Pancreas (tissue), 10 donors: ENCODE measurements around the gene DQX1. TPM values are rescaled to one million over a fixed set of nuclear protein-coding genes. Genes with fewer than 3 reads are reported as not detected.

Experiments used
- ATAC-seq, 4 donors: fragments of 200-7000 bp; cut with Tn5 transposase; one replicate each; pipeline versions ENCODE4 v1.8.0 to v1.9.1; 2020; ENCODE audit warnings: mild to moderate bottlenecking in 4 of 4, moderate library complexity in 4 of 4
- DNase-seq, 6 donors: peaks; one replicate each; pipeline ENCODE4 v3.0.0-alpha.2; 2020
- FAIRE-seq: peaks from 2 replicates; lab custom pipeline; 2012; peaks lifted over from hg19 to GRCh38; lab: Jason Lieb, UNC
- H3K27ac ChIP-seq, 4 donors: fragments of 200-600 bp; sonication (generic); 1 replicate in 3 of 4; 2 replicates in 1 of 4; pipeline versions ENCODE4 v1.5.0 to v1.8.0; 2020
- H3K27me3 ChIP-seq, 4 donors: fragments of 200-600 bp; one replicate each; pipeline ENCODE4 v1.8.0; 2021
- H3K36me3 ChIP-seq, 3 donors: fragments of 200-600 bp; sonication (generic) in 1 of 3; one replicate each; pipeline versions ENCODE4 v1.5.0 to v1.8.0; 2020 to 2021
- H3K4me1 ChIP-seq, 3 donors: fragments of 200-600 bp; one replicate each; pipeline ENCODE4 v1.8.0; 2021
- H3K4me3 ChIP-seq, 4 donors: fragments of 200-600 bp; sonication (generic) in 2 of 4; one replicate each; pipeline versions ENCODE4 v1.5.0 to v1.8.0; 2020 to 2021
- H3K9me3 ChIP-seq, 4 donors: fragments of 200-600 bp; one replicate each; pipeline ENCODE4 v1.8.0; 2021
- WGBS, 2 donors: extraction: QIAGEN DNeasy Blood & Tissue Kit; methylation state at CpG; one replicate each; pipeline ENCODE4 v1.1.7; 2013; 5-methylcytosine and 5-hydroxymethylcytosine counted together
- intact Hi-C, 3 donors: fragments of 100-400 bp; cut with DNase I; formaldehyde crosslinking; loops; one replicate each; pipeline versions ENCODE4 v1.11.1 to v1.14.2; 2022
- polyA plus RNA-seq, 2 donors: library from polyadenylated mRNA; stranded (reverse); fragments of 200-250 nt; gene quantifications; one replicate each; pipeline ENCODE4 v1.2.3, GENCODE V29; 2013
- total RNA-seq, 6 donors: library from RNA; stranded (reverse); fragmentation: NEBNext Ultra II Directional in 4 of 6; extraction: Animal tissue kit (Norgen Biotek cat#: 25700) in 4 of 6; gene quantifications; one replicate each; pipeline versions ENCODE4 v1.2.1 to v1.2.4, GENCODE V29; 2021 to 2023
- TF ChIP-seq, protein P1 (sequence below), 4 donors: fragments of 200-600 bp; sonication (generic) in 3 of 4; IDR thresholded peaks; one replicate each; pipeline versions ENCODE4 v1.5.0 to v1.8.0; 2021; ENCODE audit warnings: antibody characterized with exemption in 4 of 4
- donor health status: healthy with polysubstance abuse.
- donor health status: DM: no; HTN: no; CAD: no; lungs with moderate emphysema.
- donor health status: DM: no; HTN: no; CAD: no.
- donor health status: control.
- donor health status: control.
- donor health status: Bipolar disorder and iron deficiency.
- donor health status: DM: yes; HTN: yes; CAD: no.
- donor health status: DM: no; HTN: no; CAD: no.
- donor health status: DM: no; HTN: no; CAD: no.
- donor health status: DM: yes; HTN: yes; CAD: no.

The DQX1 gene
- total and polyA plus RNA-seq, 8 donors = 0.07 to 0.16 (median 0.15) TPM; not detected in 5

DNA sequence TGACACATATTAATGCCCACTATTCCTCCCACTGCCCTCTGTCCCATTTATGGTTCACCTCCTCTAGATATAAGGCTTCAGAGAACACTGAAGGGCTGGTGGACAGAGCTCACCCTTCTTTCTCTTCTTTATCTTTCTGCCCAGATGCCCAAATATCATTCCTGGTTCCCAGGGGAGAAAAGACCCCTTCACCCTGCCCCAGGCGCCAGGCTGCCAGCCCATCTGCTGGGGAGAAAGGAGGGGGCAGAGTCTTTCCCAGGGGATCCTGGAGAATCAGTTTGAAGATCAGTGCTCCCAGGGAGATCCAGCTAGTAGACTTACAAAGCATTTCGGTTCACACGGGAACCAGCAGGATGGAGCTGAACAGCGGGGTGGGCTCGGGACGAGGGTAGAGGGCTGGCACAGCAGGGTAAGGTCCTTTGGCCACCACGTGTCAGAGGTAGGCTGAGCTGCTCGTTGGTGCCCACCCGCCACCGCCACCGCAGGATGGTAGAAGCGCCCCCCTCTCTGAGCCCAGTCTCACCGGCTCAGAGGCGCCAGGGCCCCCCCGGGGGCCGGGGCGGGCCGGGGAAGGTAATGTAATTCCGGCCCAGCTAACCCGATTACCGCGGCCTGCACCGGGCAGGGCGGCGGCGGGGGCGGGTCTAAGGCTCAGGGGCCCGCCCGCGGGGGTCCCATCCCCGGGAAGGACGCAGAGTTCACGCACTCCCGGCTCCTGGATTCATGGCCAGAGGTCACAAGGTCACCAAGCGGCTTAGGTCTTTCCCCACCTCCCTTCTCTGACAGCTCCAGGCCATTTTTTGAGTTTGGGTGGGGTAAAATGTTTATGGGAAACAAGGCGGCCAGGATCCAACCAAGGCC lies 13.1 kb downstream of the DQX1 start:
- Histone ChIP-seq H3K4me3 (no peak overlapping the region), H3K27ac (no peak overlapping the region), H3K4me1 (peaks cover 0 to 9% (median 4%) of the 10 kb centered on the region in 3 donors), H3K27me3 (peaks cover 0 to 58% (median 11%) of the 10 kb centered on the region in 4 donors), H3K36me3 (no peaks in the 10 kb centered on the region), H3K9me3 (no peaks in the 10 kb centered on the region)
- TF ChIP-seq, protein P1, sequence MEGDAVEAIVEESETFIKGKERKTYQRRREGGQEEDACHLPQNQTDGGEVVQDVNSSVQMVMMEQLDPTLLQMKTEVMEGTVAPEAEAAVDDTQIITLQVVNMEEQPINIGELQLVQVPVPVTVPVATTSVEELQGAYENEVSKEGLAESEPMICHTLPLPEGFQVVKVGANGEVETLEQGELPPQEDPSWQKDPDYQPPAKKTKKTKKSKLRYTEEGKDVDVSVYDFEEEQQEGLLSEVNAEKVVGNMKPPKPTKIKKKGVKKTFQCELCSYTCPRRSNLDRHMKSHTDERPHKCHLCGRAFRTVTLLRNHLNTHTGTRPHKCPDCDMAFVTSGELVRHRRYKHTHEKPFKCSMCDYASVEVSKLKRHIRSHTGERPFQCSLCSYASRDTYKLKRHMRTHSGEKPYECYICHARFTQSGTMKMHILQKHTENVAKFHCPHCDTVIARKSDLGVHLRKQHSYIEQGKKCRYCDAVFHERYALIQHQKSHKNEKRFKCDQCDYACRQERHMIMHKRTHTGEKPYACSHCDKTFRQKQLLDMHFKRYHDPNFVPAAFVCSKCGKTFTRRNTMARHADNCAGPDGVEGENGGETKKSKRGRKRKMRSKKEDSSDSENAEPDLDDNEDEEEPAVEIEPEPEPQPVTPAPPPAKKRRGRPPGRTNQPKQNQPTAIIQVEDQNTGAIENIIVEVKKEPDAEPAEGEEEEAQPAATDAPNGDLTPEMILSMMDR (IDR thresholded peaks at IDR 0.05) = no peak
- ATAC-seq (no peak), DNase-seq (peak in 1 of 6 donors; percentile 43), FAIRE-seq (no peak)
- intact Hi-C loops = no loop called here
- WGBS, 2 donors = 10 to 12% methylated on average over 35 to 36 of the region's 36 CpGs

DNA sequence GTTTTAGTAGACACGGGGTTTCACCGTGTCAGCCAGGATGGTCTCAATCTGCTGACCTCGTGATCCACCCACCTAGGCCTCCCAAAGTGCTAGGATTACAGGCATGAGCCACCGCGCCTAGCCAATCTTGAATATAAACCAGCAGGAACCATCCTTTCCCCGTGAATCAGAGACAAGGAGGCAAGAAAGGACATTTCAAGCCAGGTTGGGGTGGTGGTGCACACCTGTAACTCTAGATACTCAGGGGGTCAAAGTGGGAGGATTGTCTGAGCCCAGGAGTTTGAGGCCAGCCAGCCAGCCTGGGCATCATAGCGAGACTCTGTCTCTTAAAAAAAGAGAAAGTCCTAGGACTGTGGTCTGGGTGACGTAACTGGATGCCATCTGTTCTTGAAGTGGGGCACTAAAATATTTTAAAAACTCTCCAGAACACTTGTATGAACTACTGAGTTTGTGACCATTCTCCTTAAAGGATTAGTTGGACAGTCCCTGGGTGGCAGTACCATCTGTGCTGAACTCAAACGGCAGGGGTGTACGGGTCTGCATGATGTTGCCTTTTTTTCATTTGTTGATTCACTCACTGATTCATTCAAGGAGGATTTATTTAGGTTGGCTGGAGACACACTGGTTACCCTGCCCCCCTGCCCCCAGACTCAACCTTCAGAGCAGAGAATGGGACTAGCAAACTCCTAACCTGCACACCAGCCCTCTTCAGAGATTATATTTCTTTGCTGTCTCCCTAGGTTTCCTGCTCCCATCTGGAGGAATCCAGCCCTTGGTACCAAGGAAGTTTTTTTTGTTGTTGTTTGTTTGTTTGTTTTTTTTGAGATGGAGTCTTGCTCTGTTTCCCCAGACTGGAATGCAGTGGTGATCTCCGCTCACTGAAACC lies 14.7 kb downstream of the DQX1 start:
- ATAC-seq (no peak), FAIRE-seq (no peak), DNase-seq (no peak)
- 33 to 42% methylated on average over 11 of the region's 11 CpGs for WGBS, 2 donors
- Histone ChIP-seq H3K4me3 (no peak overlapping the region), H3K4me1 (peaks cover 0 to 14% (median 9%) of the 10 kb centered on the region in 3 donors), H3K27me3 (peaks cover 0 to 44% (median 11%) of the 10 kb centered on the region in 4 donors), H3K36me3 (no peaks in the 10 kb centered on the region), H3K9me3 (no peaks in the 10 kb centered on the region), H3K27ac (no peak overlapping the region)
- TF ChIP-seq, protein P1 (IDR thresholded peaks at IDR 0.05) = no peak
- intact Hi-C loops = no loop called here

DNA sequence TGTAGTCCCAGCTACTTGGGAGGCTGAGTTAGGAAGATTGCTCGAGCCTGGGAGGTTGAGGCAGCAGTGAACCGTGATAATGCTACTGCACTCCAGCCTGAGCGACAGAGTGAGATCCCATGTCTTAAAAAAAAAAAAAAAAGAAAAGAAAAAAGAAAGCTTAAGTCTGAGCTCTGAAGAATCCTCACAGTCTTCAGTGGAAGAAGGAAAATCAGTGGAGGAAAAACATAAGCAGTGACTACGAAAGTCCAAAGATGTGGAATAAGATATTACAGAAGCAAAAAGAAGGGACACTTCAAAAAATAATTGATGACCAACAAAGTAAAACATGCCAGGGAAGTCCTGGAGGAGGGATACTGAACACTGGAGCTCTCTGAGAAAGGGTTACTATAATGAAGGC lies 15.8 kb downstream of the DQX1 start:
- Histone ChIP-seq H3K9me3 (no peaks in the 10 kb centered on the region), H3K27ac (no peak overlapping the region), H3K27me3 (peaks cover 0 to 33% (median 7%) of the 10 kb centered on the region in 4 donors), H3K4me3 (no peak overlapping the region), H3K36me3 (no peaks in the 10 kb centered on the region), H3K4me1 (peaks cover 6 to 20% (median 11%) of the 10 kb centered on the region in 3 donors)
- DNase-seq = no peak
- no peak for ATAC-seq
- no peak for FAIRE-seq
- 77 to 87% methylated on average over 4 of the region's 4 CpGs for WGBS, 2 donors
- intact Hi-C loops = no loop called here
- TF ChIP-seq, protein P1 (IDR thresholded peaks at IDR 0.05) = no peak

DNA sequence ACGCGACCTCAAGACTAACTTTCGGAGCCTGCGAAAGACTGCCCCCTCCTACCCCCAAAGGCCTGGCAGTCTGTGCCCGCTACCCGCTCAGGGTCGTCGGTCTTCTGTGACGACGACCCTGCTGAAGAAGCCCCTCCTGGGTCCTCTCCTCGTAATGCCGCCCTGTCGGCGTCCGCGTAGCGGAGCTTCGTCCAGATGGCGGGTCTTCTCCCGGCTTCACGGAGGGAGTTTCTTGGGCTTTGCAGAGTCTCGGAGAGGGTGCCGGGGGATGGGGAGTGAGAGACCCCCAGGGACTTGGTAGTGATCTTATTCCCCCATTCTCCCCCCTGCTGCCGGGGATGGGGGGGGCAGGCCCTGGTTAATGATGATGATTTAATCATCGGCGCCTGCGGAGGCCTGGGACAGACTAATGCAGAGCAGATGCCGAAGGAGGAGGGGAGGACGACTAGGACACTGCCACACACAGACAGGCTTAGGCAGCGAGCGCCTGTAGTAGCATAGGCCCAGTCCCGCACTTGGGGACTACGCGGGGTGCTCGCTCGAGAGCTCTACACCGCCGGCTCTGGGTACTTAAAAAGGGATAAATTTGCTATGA lies 18.0 kb downstream of the DQX1 start:
- TF ChIP-seq, protein P1 (IDR thresholded peaks at IDR 0.05) = no peak
- 7 to 12% methylated on average over 38 of the region's 38 CpGs for WGBS, 2 donors
- H3K9me3 ChIP-seq = no peaks in the 10 kb centered on the region
- peak overlapping the region; percentile 91 to 98 (median 94) for H3K27ac ChIP-seq
- peak in 3 of 6 donors; percentile 43 to 67 (median 63) for DNase-seq
- peak; percentile 16 to 43 (median 27) for ATAC-seq
- intact Hi-C loops = no loop called here
- H3K27me3 ChIP-seq = peaks cover 0 to 11% (median under 1%) of the 10 kb centered on the region in 4 donors
- no peaks in the 10 kb centered on the region for H3K36me3 ChIP-seq
- no peak for FAIRE-seq
- peak overlapping the region; percentile 64 to 89 (median 69) for H3K4me3 ChIP-seq
- peaks cover 6 to 29% (median 11%) of the 10 kb centered on the region in 3 donors for H3K4me1 ChIP-seq
